MM.1S (cell line): Measurements from ENCODE around the gene EFNA5.

Source experiments
- CTCF ChIP-seq: fragments of 300-600 bp; sonication (generic); IDR thresholded peaks from 2 replicates; pipeline ENCODE4 v1.5.1; 2016; ENCODE audit warnings: antibody characterized with exemption, low read length, mixed read lengths
- EZH2 ChIP-seq: fragments of 300-600 bp; sonication (generic); optimal IDR thresholded peaks from 2 replicates; pipeline ENCODE3; 2017; ENCODE audit warnings: low read depth, mild to moderate bottlenecking, antibody characterized with exemption, low read length, mixed read lengths

- TF ChIP-seq CTCF, result no peak
- no peak for TF ChIP-seq EZH2
Observed at GRCh38 chr5:107543868-107544267, 126.9 kb downstream of the EFNA5 start.
